Erythroblast (primary cell): Measurements from ENCODE around the gene TPSB2.
"Not testable (repeated sequence)": the region's sequence is repeated elsewhere in the genome, so short reads cannot be mapped to it uniquely, and the experiment has no call there.

Source experiments
- DNase-seq, 2 experiments: peaks; one replicate each; lab custom pipeline; 2025; lab: John Stamatoyannopoulos, UW
- GATA1 ChIP-seq: IDR thresholded peaks from 2 replicates; pipeline ENCODE4 v1.6.1; 2011; ENCODE audit warnings: low read depth, mild to moderate bottlenecking, control low read depth, low read length, moderate library complexity
- POLR2A ChIP-seq: IDR thresholded peaks from 2 replicates; pipeline ENCODE4 v1.6.1; 2011; ENCODE audit warnings: mild to moderate bottlenecking, low read length

The TPSB2 gene

GRCh38 chr16:1253701-1254364, 23.8 kb upstream of the TPSB2 start:
- DNase-seq = not testable (repeated sequence)

- not testable (repeated sequence) for DNase-seq
Observed at GRCh38 chr16:1249031-1249755, 19.2 kb upstream of the TPSB2 start.

- DNase-seq = not testable (repeated sequence)
- peak; percentile 60 for TF ChIP-seq POLR2A
Observed at GRCh38 chr16:1247903-1248537, 18.0 kb upstream of the TPSB2 start.

GRCh38 chr16:1245452-1246020, 15.6 kb upstream of the TPSB2 start:
- DNase-seq = no peak
- peak; percentile 32 for TF ChIP-seq POLR2A
- no peak for TF ChIP-seq GATA1

- DNase-seq = peak; percentile 41 to 50
- TF ChIP-seq POLR2A (no peak), GATA1 (no peak)
Observed at GRCh38 chr16:1244881-1245280, 14.9 kb upstream of the TPSB2 start.

GRCh38 chr16:1243907-1244850, 14.2 kb upstream of the TPSB2 start:
- not testable (repeated sequence) for DNase-seq

GRCh38 chr16:1243363-1243762, 13.4 kb upstream of the TPSB2 start:
- DNase-seq = not testable (repeated sequence)

GRCh38 chr16:1241081-1241480, 11.1 kb upstream of the TPSB2 start:
- not testable (repeated sequence) for DNase-seq

GRCh38 chr16:1240436-1240835, 10.5 kb upstream of the TPSB2 start, which contains the start of gene TPSAB1:
TSS of gene TPSAB1 (plus strand) at chr16:1240705. CDS start at chr16:1240939, 234 bp downstream.
- DNase-seq = not testable (repeated sequence)

GRCh38 chr16:1239575-1239974, 9.6 kb upstream of the TPSB2 start:
- not testable (repeated sequence) for DNase-seq

GRCh38 chr16:1238909-1239308, 8.9 kb upstream of the TPSB2 start:
- not testable (repeated sequence) for DNase-seq

GRCh38 chr16:1237990-1238389, 8.0 kb upstream of the TPSB2 start:
- no peak for DNase-seq
- TF ChIP-seq GATA1 = no peak
- TF ChIP-seq POLR2A = no peak

GRCh38 chr16:1236659-1237058, 6.7 kb upstream of the TPSB2 start:
- not testable (repeated sequence) for DNase-seq

- DNase-seq = not testable (repeated sequence)
Observed at GRCh38 chr16:1232049-1232748, 2.2 kb upstream of the TPSB2 start.

GRCh38 chr16:1231301-1231700, 1.3 kb upstream of the TPSB2 start:
- not testable (repeated sequence) for DNase-seq

- not testable (repeated sequence) for DNase-seq
Observed at GRCh38 chr16:1230471-1231212, 658 bp upstream of the TPSB2 start.

- DNase-seq = not testable (repeated sequence)
Observed at GRCh38 chr16:1229476-1229875, 508 bp downstream of the TPSB2 start.

GRCh38 chr16:1228227-1228626, 1.8 kb downstream of the TPSB2 start:
- DNase-seq = not testable (repeated sequence)

GRCh38 chr16:1226692-1227091, 3.3 kb downstream of the TPSB2 start:
- DNase-seq = not testable (repeated sequence)
